CD4-positive, alpha-beta memory T cell (primary cell): ENCODE results near the gene DDX50. TPM values are rescaled to one million over a fixed set of nuclear protein-coding genes. Genes with fewer than 3 reads are reported as not detected.
A peak's percentile ranks its signal among the peaks of the same experiment; 100 is the strongest.

Source experiments
- CTCF ChIA-PET: fragments of 350-600 bp; sonication (Branson Sonifier 250); formaldehyde crosslinking; loops from one replicate; lab custom pipeline; 2021; ENCODE audit warnings: inconsistent platforms; ENCODE audit not compliant: partially characterized antibody; lab: Charles Lee
- POLR2A ChIA-PET: fragments of 350-600 bp; sonication (Branson Sonifier 250); formaldehyde crosslinking; loops from one replicate; lab custom pipeline; 2021; ENCODE audit not compliant: partially characterized antibody; lab: Charles Lee
- DNase-seq, 5 donors: peaks; one replicate each; pipeline versions ENCODE4 v3.0.0 to v3.0.0-alpha.2; 2020 to 2022; ENCODE audit warnings: mixed read lengths in 1 of 5
- H3K27ac ChIP-seq: one replicate; pipeline ENCODE4 v1.7.0; 2013; ENCODE audit warnings: low read depth, low read length
- H3K27me3 ChIP-seq: 2 replicates; pipeline ENCODE4 v1.7.0; 2013; ENCODE audit warnings: mild to moderate bottlenecking, low read length, moderate library complexity; ENCODE audit not compliant: insufficient read depth
- H3K36me3 ChIP-seq: 2 replicates; pipeline ENCODE4 v1.7.0; 2013; ENCODE audit warnings: mild to moderate bottlenecking, low read length, moderate library complexity; ENCODE audit not compliant: insufficient read depth
- H3K4me1 ChIP-seq: 2 replicates; pipeline ENCODE4 v1.7.0; 2013; ENCODE audit warnings: mild to moderate bottlenecking, low read length, moderate library complexity; ENCODE audit not compliant: insufficient read depth
- H3K4me3 ChIP-seq, 2 donors: one replicate each; pipeline ENCODE4 v1.7.0; 2013; ENCODE audit warnings: low read length in 2 of 2, mild to moderate bottlenecking in 1 of 2
- H3K9me3 ChIP-seq, 2 donors: one replicate each; pipeline ENCODE4 v1.7.0; 2013; ENCODE audit warnings: low read length in 2 of 2, control low read depth in 1 of 2; ENCODE audit not compliant: control insufficient read depth in 1 of 2
- H3K27ac Mint-ChIP-seq, 7 donors: one replicate each; pipeline ENCODE4 v1.8.0; 2020 to 2021; ENCODE audit warnings: mixed read lengths in 7 of 7, mild to moderate bottlenecking in 6 of 7, inconsistent platforms in 3 of 7, moderate library complexity in 3 of 7
- H3K27me3 Mint-ChIP-seq, 2 donors: one replicate each; pipeline ENCODE4 v1.8.0; 2020 to 2021; ENCODE audit warnings: mixed read lengths in 2 of 2
- H3K36me3 Mint-ChIP-seq, 2 donors: one replicate each; pipeline ENCODE4 v1.8.0; 2020 to 2021; ENCODE audit warnings: mixed read lengths in 2 of 2, inconsistent platforms in 1 of 2, mild to moderate bottlenecking in 1 of 2
- H3K4me1 Mint-ChIP-seq, 4 donors: one replicate each; pipeline ENCODE4 v1.8.0; 2020 to 2021; ENCODE audit warnings: mixed read lengths in 4 of 4, mild to moderate bottlenecking in 1 of 4
- H3K4me3 Mint-ChIP-seq, 8 donors: one replicate each; pipeline ENCODE4 v1.8.0; 2020 to 2021; ENCODE audit warnings: mixed read lengths in 8 of 8, mild to moderate bottlenecking in 7 of 8, moderate library complexity in 6 of 8, inconsistent platforms in 3 of 8
- H3K9me3 Mint-ChIP-seq, 8 donors: one replicate each; pipeline ENCODE4 v1.8.0; 2020 to 2021; ENCODE audit warnings: mixed read lengths in 8 of 8, mild to moderate bottlenecking in 5 of 8, inconsistent platforms in 3 of 8, moderate library complexity in 1 of 8
- intact Hi-C: fragments of 100-400 bp; cut with micrococcal nuclease; formaldehyde crosslinking; loops from one replicate; pipeline ENCODE4 v1.15.1; 2023
- polyA plus RNA-seq, 2 donors: library from polyadenylated mRNA; unstranded; fragments of 300-500 nt; fragmentation: Illumina TruSeq; gene quantifications; one replicate each; pipeline ENCODE4 v1.2.3, GENCODE V29; 2021
- total RNA-seq, 2 experiments: library from RNA; stranded (reverse); gene quantifications; one replicate each; pipeline ENCODE4 v1.2.3, GENCODE V29; 2021

DDX50 gene
- total and polyA plus RNA-seq, 4 experiments from 2014 or later: 39.5 to 45.2 (median 41.5) TPM

DNA sequence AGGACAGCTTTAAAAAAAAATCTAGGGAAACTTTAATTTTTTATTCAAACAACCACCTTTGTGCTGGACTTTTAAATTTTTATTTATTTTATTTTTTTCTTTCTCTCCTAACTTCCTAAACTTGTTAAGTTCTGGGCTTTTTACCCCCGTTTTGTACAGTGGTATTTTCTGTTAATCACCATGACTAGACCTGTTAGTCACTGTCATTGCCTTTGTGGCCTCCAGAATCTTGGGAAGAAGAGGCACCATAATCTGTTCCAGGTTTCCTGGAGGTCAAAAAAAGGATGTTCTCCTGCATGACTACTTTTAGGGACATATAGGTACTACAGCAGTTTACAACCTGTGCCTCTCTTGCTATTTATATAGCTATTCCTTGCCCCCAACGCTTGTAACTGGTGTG lies 31.1 kb upstream of the DDX50 start:
- no peak overlapping the region for H3K27ac ChIP-seq
- intact Hi-C loops: no loop called here
- Mint-ChIP-seq H3K27ac (no peak overlapping the region), H3K4me1 (peaks cover 0 to 6% (median 4%) of the 10 kb centered on the region in 4 donors), H3K9me3 (peaks cover 0 to 5% (median 0%) of the 10 kb centered on the region in 8 donors), H3K4me3 (no peak overlapping the region), H3K36me3 (no peaks in the 10 kb centered on the region), H3K27me3 (no peaks in the 10 kb centered on the region)
- no peaks in the 10 kb centered on the region for H3K27me3 ChIP-seq
- CTCF ChIA-PET: no interaction called here
- no peaks in the 10 kb centered on the region for H3K36me3 ChIP-seq
- no peak for DNase-seq
- no peak overlapping the region for H3K4me3 ChIP-seq
- H3K4me1 ChIP-seq: no peaks in the 10 kb centered on the region
- POLR2A ChIA-PET: no interaction called here
- no peaks in the 10 kb centered on the region for H3K9me3 ChIP-seq

DNA sequence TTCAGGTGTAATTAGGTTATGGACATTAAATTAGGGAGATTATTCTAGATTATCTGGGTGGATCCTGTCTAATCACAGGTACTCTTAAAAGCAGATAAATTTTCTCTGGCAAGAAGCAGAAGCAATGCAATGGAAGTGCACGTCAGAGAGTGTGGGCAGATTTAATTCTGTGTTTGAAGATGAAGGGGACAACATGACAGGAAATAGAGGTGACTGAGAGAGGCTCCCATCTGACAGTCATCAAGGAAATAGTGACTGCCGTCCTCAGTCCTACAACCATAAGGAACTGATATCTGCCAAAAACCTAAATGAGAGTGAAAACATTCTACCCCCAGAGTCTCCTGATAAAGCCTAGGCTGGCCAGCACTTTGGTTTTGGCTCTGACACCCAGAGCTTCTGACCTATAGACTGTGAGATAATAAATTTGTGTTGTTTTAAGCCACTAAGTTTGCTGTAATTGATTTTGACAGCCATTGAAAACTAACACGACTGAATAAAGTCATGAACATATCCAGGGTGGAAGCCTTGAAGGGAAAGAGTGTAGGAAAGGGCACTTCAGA lies 30.5 kb upstream of the DDX50 start:
- H3K27ac ChIP-seq: no peak overlapping the region
- H3K27me3 Mint-ChIP-seq: no peaks in the 10 kb centered on the region
- no peaks in the 10 kb centered on the region for H3K27me3 ChIP-seq
- DNase-seq: peak in 4 of 5 donors; percentile 9 to 19 (median 14)
- H3K4me3 ChIP-seq: no peak overlapping the region
- peaks cover 0 to 5% (median 0%) of the 10 kb centered on the region in 8 donors for H3K9me3 Mint-ChIP-seq
- intact Hi-C loops: no loop called here
- H3K36me3 ChIP-seq: no peaks in the 10 kb centered on the region
- no peaks in the 10 kb centered on the region for H3K36me3 Mint-ChIP-seq
- H3K4me3 Mint-ChIP-seq: no peak overlapping the region
- ChIA-PET CTCF (no interaction called here), POLR2A (no interaction called here)
- no peaks in the 10 kb centered on the region for H3K4me1 ChIP-seq
- H3K27ac Mint-ChIP-seq: peak overlapping the region in 2 of 7 donors; percentile 12 to 74
- H3K9me3 ChIP-seq: no peaks in the 10 kb centered on the region
- H3K4me1 Mint-ChIP-seq: peaks cover 0 to 6% (median 4%) of the 10 kb centered on the region in 4 donors

DNA sequence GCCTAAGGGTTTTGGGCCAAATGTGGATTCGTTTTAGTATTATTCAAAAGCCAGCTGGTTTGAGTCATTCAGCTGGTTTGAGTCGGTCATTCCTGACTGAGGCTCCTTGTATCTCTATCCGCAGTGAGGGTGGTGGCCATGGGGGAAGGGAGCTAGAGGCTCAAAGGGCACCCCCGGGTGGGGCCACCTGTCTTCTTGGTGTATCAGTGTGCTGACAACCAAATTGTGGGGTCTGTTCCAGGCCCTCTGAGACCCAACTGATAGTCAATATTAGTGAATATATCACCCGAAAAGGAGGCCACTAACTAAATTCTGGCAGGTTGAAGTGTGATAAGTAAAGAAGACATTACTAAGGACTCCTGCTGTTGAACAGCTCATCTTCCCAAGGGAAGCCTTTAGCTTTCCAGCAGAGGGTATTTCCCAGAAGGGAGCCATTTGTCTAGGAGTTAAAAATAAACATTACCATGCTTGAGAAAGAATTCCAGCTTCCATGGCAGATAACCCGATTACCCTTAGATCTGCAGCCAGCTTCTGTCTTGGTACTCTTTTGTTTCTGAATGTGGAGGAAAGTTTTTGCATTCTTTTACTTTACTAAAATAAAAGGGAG lies 29.9 kb upstream of the DDX50 start:
- H3K9me3 ChIP-seq: no peaks in the 10 kb centered on the region
- intact Hi-C loops: no loop called here
- H3K27ac ChIP-seq: no peak overlapping the region
- DNase-seq: no peak
- no peak overlapping the region for H3K4me3 Mint-ChIP-seq
- H3K4me3 ChIP-seq: no peak overlapping the region
- H3K27ac Mint-ChIP-seq: peak overlapping the region in 1 of 7 donors; percentile 12
- no peaks in the 10 kb centered on the region for H3K36me3 Mint-ChIP-seq
- H3K9me3 Mint-ChIP-seq: peaks cover 0 to 5% (median 0%) of the 10 kb centered on the region in 8 donors
- no peaks in the 10 kb centered on the region for H3K36me3 ChIP-seq
- ChIA-PET CTCF (no interaction called here), POLR2A (no interaction called here)
- peaks cover 0 to 6% (median 4%) of the 10 kb centered on the region in 4 donors for H3K4me1 Mint-ChIP-seq
- no peaks in the 10 kb centered on the region for H3K27me3 ChIP-seq
- no peaks in the 10 kb centered on the region for H3K4me1 ChIP-seq
- no peaks in the 10 kb centered on the region for H3K27me3 Mint-ChIP-seq

DNA sequence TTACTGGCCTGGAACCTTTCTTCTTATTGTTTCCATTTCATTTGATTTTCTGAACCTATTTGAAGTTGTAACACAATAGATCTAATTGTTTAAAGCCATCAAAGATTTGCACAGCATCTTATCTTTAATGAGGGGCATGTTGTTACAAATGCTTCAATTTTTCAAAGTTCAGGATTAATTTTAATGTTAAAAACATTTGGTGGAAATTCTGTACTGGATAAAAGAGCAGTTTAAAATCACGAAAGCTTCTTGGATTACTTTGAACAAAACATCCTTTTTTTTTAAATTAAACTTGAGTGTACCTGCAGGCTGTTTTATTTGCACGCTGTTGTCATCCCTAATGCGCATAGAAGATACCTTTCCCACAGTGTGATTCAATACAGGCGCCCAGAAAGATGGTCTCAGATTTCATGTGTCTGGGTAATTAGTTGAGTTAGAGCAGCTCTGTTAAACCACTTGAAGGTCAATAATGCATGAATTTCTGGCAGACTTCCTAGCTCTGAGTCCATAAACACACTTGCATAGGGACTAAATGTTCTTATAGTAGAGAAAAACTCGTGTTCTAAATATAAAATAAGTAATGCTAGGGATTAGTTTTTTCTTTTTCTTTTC lies 29.3 kb upstream of the DDX50 start:
- intact Hi-C loops: no loop called here
- H3K27me3 Mint-ChIP-seq: no peaks in the 10 kb centered on the region
- H3K4me3 ChIP-seq: no peak overlapping the region
- peaks cover 0 to 6% (median 4%) of the 10 kb centered on the region in 4 donors for H3K4me1 Mint-ChIP-seq
- H3K36me3 ChIP-seq: no peaks in the 10 kb centered on the region
- H3K27me3 ChIP-seq: no peaks in the 10 kb centered on the region
- DNase-seq: no peak
- no peak overlapping the region for H3K27ac ChIP-seq
- ChIA-PET POLR2A (no interaction called here), CTCF (no interaction called here)
- H3K36me3 Mint-ChIP-seq: no peaks in the 10 kb centered on the region
- H3K27ac Mint-ChIP-seq: no peak overlapping the region
- H3K9me3 ChIP-seq: no peaks in the 10 kb centered on the region
- H3K4me1 ChIP-seq: no peaks in the 10 kb centered on the region
- H3K4me3 Mint-ChIP-seq: no peak overlapping the region
- H3K9me3 Mint-ChIP-seq: peaks cover 0 to 5% (median 0%) of the 10 kb centered on the region in 8 donors

DNA sequence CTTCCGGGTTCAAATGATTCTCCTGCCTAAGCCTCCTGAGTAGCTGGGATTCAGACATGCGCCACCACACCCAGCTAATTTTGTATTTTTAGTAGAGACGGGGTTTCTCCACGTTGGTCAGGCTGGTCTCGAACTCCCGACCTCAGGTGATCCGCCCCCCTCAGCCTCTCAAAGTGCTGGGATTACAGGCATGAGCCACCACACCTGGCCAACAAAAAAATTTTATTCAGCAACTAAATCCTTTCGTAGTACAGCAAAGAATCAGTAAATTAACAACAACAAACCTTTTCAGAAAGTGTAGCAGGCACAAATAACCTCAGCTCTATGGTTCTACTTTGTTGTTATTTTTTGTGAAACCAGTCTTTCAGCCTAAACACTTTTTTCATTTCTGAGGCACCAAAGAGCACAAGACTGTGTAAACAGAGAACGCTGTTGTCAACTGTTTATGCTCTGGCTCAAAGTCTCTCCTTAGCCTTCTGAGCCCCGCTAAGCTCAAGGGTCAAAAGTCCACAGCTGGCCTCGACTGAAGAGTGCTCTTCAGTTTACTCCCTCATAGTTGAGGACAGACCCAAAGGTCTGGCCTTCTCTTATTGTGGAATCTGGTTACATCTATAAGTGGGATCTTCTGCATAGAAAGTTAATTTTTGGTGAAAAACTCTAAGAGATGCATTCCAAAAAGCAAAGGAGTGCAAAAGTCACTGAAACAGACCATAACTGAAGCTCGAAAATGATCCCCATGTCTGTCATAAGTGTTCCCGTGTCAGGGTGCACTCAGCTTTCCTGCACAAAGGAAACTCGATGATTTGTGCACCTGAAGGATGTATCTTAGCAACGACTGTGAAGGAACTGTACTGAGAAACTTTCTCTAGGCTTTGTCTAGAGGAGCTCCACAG lies 24.6 kb upstream of the DDX50 start:
- H3K27ac ChIP-seq: no peak overlapping the region
- H3K4me1 ChIP-seq: no peaks in the 10 kb centered on the region
- no peak overlapping the region for H3K4me3 ChIP-seq
- no peak overlapping the region for H3K4me3 Mint-ChIP-seq
- no peaks in the 10 kb centered on the region for H3K36me3 ChIP-seq
- no peak for DNase-seq
- ChIA-PET POLR2A (no interaction called here), CTCF (no interaction called here)
- H3K27me3 Mint-ChIP-seq: peaks cover 0 to 1% of the 10 kb centered on the region in 2 donors
- intact Hi-C loops: no loop called here
- no peaks in the 10 kb centered on the region for H3K9me3 ChIP-seq
- H3K36me3 Mint-ChIP-seq: no peaks in the 10 kb centered on the region
- H3K4me1 Mint-ChIP-seq: peaks cover 0 to under 1% (median 0%) of the 10 kb centered on the region in 4 donors
- H3K27ac Mint-ChIP-seq: no peak overlapping the region
- no peaks in the 10 kb centered on the region for H3K27me3 ChIP-seq
- no peaks in the 10 kb centered on the region for H3K9me3 Mint-ChIP-seq

DNA sequence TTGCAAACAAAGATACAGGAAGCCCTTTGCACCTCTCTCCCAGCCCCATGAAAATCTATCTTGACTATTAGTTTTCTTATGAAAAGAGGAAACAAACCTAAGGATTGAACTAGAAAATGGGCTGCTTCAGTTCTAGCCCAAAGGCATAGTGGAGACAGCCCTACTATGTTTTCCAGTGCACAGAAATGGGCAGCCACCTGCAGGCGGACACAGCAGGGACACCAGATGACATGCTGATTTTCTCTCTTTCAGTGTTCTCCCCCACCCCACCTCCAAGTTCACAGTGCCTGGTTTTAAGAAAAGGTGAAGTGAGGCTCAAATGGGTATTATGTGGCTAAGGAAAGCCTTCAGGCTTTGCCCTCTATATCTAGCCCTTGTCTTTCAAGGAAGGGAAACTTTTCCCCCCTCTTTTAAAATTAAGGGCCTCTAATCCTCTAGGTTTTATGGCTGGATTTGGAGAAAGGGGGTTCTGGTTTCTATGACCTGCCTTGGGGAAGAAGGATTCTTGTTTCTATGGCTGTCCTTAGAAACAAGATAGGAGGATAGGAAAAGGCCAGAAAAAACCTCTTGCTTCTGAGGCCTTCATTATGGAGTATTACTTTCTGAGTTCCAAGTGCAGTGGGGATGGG lies 23.5 kb upstream of the DDX50 start:
- intact Hi-C loops: no loop called here
- H3K9me3 Mint-ChIP-seq: no peaks in the 10 kb centered on the region
- no peak overlapping the region for H3K27ac Mint-ChIP-seq
- Histone ChIP-seq H3K27me3 (no peaks in the 10 kb centered on the region), H3K4me3 (no peak overlapping the region), H3K27ac (no peak overlapping the region), H3K36me3 (no peaks in the 10 kb centered on the region), H3K4me1 (no peaks in the 10 kb centered on the region), H3K9me3 (no peaks in the 10 kb centered on the region)
- peaks cover 0 to 1% of the 10 kb centered on the region in 2 donors for H3K27me3 Mint-ChIP-seq
- H3K36me3 Mint-ChIP-seq: no peaks in the 10 kb centered on the region
- POLR2A ChIA-PET: no interaction called here
- CTCF ChIA-PET: no interaction called here
- no peaks in the 10 kb centered on the region for H3K4me1 Mint-ChIP-seq
- no peak overlapping the region for H3K4me3 Mint-ChIP-seq
- DNase-seq: no peak
